ENCODE data around the gene TLR5. TPM values are rescaled to one million over a fixed set of nuclear protein-coding genes. Genes with fewer than 3 reads are reported as not detected.
"Not testable (repeated sequence)": the region's sequence is repeated elsewhere in the genome, so short reads cannot be mapped to it uniquely, and the experiment has no call there.

Gene TLR5
- total and polyA plus RNA-seq, 4 donors = 0.20 to 20.9 (median 3.5) TPM

DNA sequence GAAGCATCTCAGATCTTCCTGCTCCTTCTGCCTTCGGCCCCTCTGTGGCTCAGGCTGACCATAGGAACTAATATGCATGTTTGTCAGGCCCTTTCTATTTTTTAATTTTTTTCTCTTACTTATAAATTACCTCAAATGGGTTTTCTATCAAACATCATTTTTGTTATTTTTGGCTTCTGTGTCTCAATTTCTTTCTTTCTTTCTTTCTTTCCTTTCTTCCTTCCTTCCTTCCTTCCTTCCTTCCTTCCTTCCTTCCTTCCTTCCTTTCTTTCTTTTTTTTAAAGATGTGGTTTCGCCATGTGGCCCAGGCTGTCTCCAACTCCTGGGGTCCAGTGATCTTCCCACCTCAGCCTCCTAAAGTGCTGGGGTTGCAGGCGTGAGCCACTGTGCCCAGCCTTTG is 36.2 kb upstream of the TLR5 start:
- intact Hi-C loops (cut with DNase I) = no loop called here
- Histone ChIP-seq H3K36me3 (ENCODE audit: control insufficient read depth in 1 of 2, insufficient read depth in 2 of 2, low read length in 1 of 2) (no peaks in the 10 kb centered on the region), H3K27ac (ENCODE audit: low read depth in 1 of 2, low read length in 2 of 2) (no peak overlapping the region), H3K4me3 (ENCODE audit: low read length in 2 of 2) (no peak overlapping the region), H3K4me1 (ENCODE audit: control insufficient read depth in 1 of 2, insufficient read depth in 2 of 2, low read length in 2 of 2) (no peaks in the 10 kb centered on the region), H3K27me3 (ENCODE audit: control insufficient read depth in 1 of 2, insufficient read depth in 2 of 2, low read length in 1 of 2) (no peaks in the 10 kb centered on the region), H3K9me3 (ENCODE audit: control insufficient read depth, low read length) (no peaks in the 10 kb centered on the region)
- no peak for ATAC-seq (ENCODE audit: low FRiP score)
- no peak for DNase-seq
- WGBS, 2 donors = 95 to 98% methylated on average over 3 of the region's 3 CpGs

DNA sequence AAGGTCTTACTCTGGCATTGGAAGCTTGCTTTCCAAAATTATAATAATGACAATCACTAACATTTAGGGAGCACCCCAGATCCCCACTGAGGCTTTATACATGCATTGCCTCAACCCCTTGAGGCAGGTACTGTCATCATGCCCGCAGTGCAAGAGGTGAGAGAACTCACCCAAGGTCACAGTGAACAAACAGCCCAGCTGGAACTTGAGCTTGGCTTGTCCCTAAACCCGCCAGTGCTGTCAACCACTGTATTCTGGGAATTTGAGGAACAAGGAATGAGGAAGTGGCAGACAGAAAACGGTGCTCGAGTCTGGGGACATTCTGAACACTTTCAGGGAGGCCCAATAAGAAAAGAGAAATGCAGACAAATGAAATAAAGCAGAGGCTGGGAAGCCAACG is 34.6 kb upstream of the TLR5 start:
- H3K9me3 ChIP-seq (ENCODE audit: control insufficient read depth, low read length) = no peaks in the 10 kb centered on the region
- WGBS, 2 donors = 15 to 23% methylated on average over 5 of the region's 5 CpGs
- no peaks in the 10 kb centered on the region for H3K4me1 ChIP-seq (ENCODE audit: control insufficient read depth in 1 of 2, insufficient read depth in 2 of 2, low read length in 2 of 2)
- H3K36me3 ChIP-seq (ENCODE audit: control insufficient read depth in 1 of 2, insufficient read depth in 2 of 2, low read length in 1 of 2) = no peaks in the 10 kb centered on the region
- H3K27me3 ChIP-seq (ENCODE audit: control insufficient read depth in 1 of 2, insufficient read depth in 2 of 2, low read length in 1 of 2) = no peaks in the 10 kb centered on the region
- ATAC-seq (ENCODE audit: low FRiP score) (no peak), DNase-seq (peak in 1 of 2 donors; percentile 66)
- no peak overlapping the region for H3K27ac ChIP-seq (ENCODE audit: low read depth in 1 of 2, low read length in 2 of 2)
- no peak overlapping the region for H3K4me3 ChIP-seq (ENCODE audit: low read length in 2 of 2)
- intact Hi-C loops (cut with DNase I) = no loop called here

DNA sequence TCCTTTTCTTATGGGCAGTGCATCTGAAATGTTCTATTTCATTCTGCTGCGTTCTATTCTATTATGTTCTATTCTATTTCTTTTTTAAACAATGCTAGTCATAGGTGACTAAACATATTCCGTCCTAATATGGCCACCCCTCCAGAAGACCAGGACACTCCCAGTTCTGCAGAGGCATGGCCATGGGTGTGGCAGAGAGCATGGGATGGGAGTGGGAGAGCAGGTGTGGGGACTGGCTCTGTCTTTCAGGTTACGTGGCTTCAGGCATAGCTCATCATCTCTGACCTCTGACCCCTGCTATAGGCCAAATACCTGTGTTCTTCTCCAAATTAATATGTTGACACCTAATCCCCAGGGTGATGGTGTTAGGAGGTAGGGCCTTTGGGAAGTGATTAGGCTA is 33.4 kb upstream of the TLR5 start:
- Histone ChIP-seq H3K4me3 (ENCODE audit: low read length in 2 of 2) (no peak overlapping the region), H3K27me3 (ENCODE audit: control insufficient read depth in 1 of 2, insufficient read depth in 2 of 2, low read length in 1 of 2) (no peaks in the 10 kb centered on the region), H3K4me1 (ENCODE audit: control insufficient read depth in 1 of 2, insufficient read depth in 2 of 2, low read length in 2 of 2) (no peaks in the 10 kb centered on the region), H3K27ac (ENCODE audit: low read depth in 1 of 2, low read length in 2 of 2) (no peak overlapping the region), H3K9me3 (ENCODE audit: control insufficient read depth, low read length) (no peaks in the 10 kb centered on the region), H3K36me3 (ENCODE audit: control insufficient read depth in 1 of 2, insufficient read depth in 2 of 2, low read length in 1 of 2) (no peaks in the 10 kb centered on the region)
- WGBS, 2 donors = 93 to 95% methylated on average over 3 of the region's 3 CpGs
- intact Hi-C loops (cut with DNase I) = no loop called here
- DNase-seq (no peak), ATAC-seq (ENCODE audit: low FRiP score) (no peak)

DNA sequence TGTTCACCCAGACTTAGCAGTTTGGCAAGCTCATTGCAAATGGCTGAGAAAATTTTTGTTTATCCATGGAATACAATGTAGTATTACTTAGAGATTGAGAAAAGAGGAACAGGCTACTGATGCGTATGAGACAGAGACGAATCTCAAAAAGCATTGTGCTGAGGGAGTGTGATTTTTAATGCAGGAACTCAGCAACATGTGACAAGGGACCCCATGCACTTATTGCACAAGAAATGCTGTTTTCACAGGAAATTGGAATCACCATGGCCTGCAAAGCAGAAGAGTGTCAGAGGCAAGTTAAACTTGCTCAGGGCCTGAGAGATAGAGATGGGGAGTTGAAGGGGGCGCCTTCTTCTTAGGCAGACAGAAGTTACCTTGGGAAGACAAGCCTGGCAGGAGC is 32.6 kb upstream of the TLR5 start:
- Histone ChIP-seq H3K27me3 (ENCODE audit: control insufficient read depth in 1 of 2, insufficient read depth in 2 of 2, low read length in 1 of 2) (no peaks in the 10 kb centered on the region), H3K36me3 (ENCODE audit: control insufficient read depth in 1 of 2, insufficient read depth in 2 of 2, low read length in 1 of 2) (no peaks in the 10 kb centered on the region), H3K4me1 (ENCODE audit: control insufficient read depth in 1 of 2, insufficient read depth in 2 of 2, low read length in 2 of 2) (no peaks in the 10 kb centered on the region), H3K9me3 (ENCODE audit: control insufficient read depth, low read length) (no peaks in the 10 kb centered on the region), H3K27ac (ENCODE audit: low read depth in 1 of 2, low read length in 2 of 2) (no peak overlapping the region), H3K4me3 (ENCODE audit: low read length in 2 of 2) (no peak overlapping the region)
- no peak for DNase-seq
- ATAC-seq (ENCODE audit: low FRiP score) = peak; percentile 78
- intact Hi-C loops (cut with DNase I) = no loop called here
- WGBS, 2 donors = 83 to 85% methylated on average over 3 of the region's 3 CpGs

DNA sequence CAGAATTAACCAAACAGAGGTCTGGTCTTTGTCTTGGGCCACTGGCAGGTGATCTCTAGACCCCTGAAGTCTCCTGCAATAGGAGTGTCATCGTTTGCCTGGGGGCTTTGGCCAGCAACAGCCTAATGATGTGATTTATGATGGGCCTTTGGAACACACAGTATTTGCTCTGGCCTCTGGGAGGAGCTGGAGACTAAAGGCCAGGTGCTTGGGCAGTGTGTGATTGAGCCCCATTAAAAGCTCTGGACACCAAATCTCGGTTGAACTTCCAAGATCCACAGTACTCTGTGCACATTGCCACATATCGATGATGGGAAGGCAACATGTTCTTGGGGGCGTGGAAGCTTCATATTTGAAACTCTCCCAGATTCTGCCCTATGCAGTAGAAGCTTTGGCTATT is 32.0 kb upstream of the TLR5 start:
- intact Hi-C loops (cut with DNase I) = no loop called here
- 54 to 56% methylated on average over 4 of the region's 4 CpGs for WGBS, 2 donors
- H3K27ac ChIP-seq (ENCODE audit: low read depth in 1 of 2, low read length in 2 of 2) = no peak overlapping the region
- no peak overlapping the region for H3K4me3 ChIP-seq (ENCODE audit: low read length in 2 of 2)
- no peaks in the 10 kb centered on the region for H3K27me3 ChIP-seq (ENCODE audit: control insufficient read depth in 1 of 2, insufficient read depth in 2 of 2, low read length in 1 of 2)
- no peaks in the 10 kb centered on the region for H3K4me1 ChIP-seq (ENCODE audit: control insufficient read depth in 1 of 2, insufficient read depth in 2 of 2, low read length in 2 of 2)
- ATAC-seq (ENCODE audit: low FRiP score) (peak; percentile 15), DNase-seq (no peak)
- no peaks in the 10 kb centered on the region for H3K9me3 ChIP-seq (ENCODE audit: control insufficient read depth, low read length)
- H3K36me3 ChIP-seq (ENCODE audit: control insufficient read depth in 1 of 2, insufficient read depth in 2 of 2, low read length in 1 of 2) = no peaks in the 10 kb centered on the region

DNA sequence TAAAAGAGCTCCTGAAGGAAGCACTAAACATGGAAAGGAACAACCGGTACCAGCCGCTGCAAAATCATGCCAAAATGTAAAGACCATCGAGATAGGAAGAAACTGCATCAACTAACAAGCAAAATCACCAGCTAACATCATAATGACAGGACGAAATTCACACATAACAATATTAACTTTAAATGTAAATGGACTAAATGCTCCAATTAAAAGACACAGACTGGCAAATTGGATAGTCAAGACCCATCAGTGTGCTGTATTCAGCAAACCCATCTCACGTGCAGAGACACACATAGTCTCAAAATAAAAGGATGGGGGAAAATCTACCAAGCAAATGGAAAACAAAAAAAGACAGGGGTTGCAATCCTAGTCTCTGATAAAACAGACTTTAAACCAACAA is 26.4 kb upstream of the TLR5 start:
- H3K4me3 ChIP-seq (ENCODE audit: low read length in 2 of 2); ATAC-seq (ENCODE audit: low FRiP score); H3K27me3 ChIP-seq (ENCODE audit: control insufficient read depth in 1 of 2, insufficient read depth in 2 of 2, low read length in 1 of 2); H3K27ac ChIP-seq (ENCODE audit: low read depth in 1 of 2, low read length in 2 of 2); H3K36me3 ChIP-seq (ENCODE audit: control insufficient read depth in 1 of 2, insufficient read depth in 2 of 2, low read length in 1 of 2); H3K4me1 ChIP-seq (ENCODE audit: control insufficient read depth in 1 of 2, insufficient read depth in 2 of 2, low read length in 2 of 2); DNase-seq; intact Hi-C loops (cut with DNase I); H3K9me3 ChIP-seq (ENCODE audit: control insufficient read depth, low read length): not testable (repeated sequence)
- 78 to 80% methylated on average over 5 of the region's 5 CpGs for WGBS, 2 donors

DNA sequence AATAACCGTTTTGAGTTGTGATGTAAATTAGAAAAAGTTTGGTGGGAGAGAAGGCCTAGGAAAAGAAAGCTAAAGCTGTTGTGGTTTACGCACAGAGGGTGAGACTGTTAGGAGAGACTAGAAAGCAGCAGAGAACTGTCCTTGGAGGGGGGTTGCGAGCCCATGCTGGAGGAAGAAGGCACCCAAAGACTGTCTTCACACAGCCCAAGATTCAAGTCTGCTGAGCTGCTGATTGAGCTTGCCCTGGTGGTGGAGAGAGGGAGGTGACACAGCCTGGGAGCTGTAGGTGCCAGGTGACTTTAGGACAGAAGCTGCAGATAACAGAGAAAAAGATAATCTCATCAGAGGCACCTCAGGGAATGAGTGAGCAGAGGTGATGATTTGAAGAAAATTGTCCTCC is 18.3 kb upstream of the TLR5 start:
- DNase-seq (no peak), ATAC-seq (ENCODE audit: low FRiP score) (no peak)
- intact Hi-C loops (cut with DNase I) = no loop called here
- Histone ChIP-seq H3K9me3 (ENCODE audit: control insufficient read depth, low read length) (no peaks in the 10 kb centered on the region), H3K36me3 (ENCODE audit: control insufficient read depth in 1 of 2, insufficient read depth in 2 of 2, low read length in 1 of 2) (no peaks in the 10 kb centered on the region), H3K4me3 (ENCODE audit: low read length in 2 of 2) (no peak overlapping the region), H3K4me1 (ENCODE audit: control insufficient read depth in 1 of 2, insufficient read depth in 2 of 2, low read length in 2 of 2) (no peaks in the 10 kb centered on the region), H3K27me3 (ENCODE audit: control insufficient read depth in 1 of 2, insufficient read depth in 2 of 2, low read length in 1 of 2) (no peaks in the 10 kb centered on the region), H3K27ac (ENCODE audit: low read depth in 1 of 2, low read length in 2 of 2) (no peak overlapping the region)
- WGBS, 2 donors = 81 to 83% methylated on average over 3 of the region's 3 CpGs

DNA sequence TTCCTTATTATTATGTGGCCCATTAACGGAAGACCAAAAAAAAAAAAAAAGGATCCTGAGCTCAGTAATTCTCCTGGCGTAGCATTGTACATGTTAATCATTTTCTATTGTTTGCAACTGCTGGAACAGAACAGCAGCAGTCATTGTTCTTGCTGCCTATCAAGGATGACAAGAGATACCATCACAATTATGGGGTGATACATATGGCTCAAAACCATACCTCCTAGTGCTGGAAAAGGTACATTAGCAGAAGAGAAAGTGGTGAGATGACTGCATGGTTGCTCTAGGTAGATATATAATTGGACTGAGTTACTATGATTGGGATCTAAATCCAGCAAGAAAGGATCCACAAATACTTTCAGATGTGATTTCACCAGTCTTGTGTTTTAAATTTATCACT is 13.3 kb upstream of the TLR5 start:
- Histone ChIP-seq H3K36me3 (ENCODE audit: control insufficient read depth in 1 of 2, insufficient read depth in 2 of 2, low read length in 1 of 2) (no peaks in the 10 kb centered on the region), H3K27ac (ENCODE audit: low read depth in 1 of 2, low read length in 2 of 2) (no peak overlapping the region), H3K27me3 (ENCODE audit: control insufficient read depth in 1 of 2, insufficient read depth in 2 of 2, low read length in 1 of 2) (no peaks in the 10 kb centered on the region), H3K4me3 (ENCODE audit: low read length in 2 of 2) (no peak overlapping the region), H3K9me3 (ENCODE audit: control insufficient read depth, low read length) (no peaks in the 10 kb centered on the region), H3K4me1 (ENCODE audit: control insufficient read depth in 1 of 2, insufficient read depth in 2 of 2, low read length in 2 of 2) (no peaks in the 10 kb centered on the region)
- 96% methylated on average over 2 of the region's 2 CpGs for WGBS, 2 donors
- ATAC-seq (ENCODE audit: low FRiP score) (no peak), DNase-seq (no peak)
- intact Hi-C loops (cut with DNase I) = no loop called here

DNA sequence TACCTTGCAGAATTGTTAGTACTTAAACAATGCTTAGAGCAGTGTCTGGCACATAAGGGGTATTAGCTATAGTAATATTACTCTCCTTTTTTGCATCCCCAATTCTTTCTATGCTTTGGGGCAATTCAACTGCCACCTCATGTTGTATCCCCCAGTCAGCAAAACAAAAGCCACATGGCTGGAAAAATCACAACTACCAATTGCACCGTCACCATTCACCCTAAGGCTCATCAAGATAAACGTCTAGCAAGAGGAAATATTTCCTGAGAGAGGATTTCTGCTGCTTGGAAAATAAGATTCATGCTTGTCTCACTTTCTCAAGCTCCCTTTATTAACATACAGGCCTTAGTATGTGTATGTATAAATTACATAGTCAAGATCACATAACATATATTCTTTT is 12.1 kb upstream of the TLR5 start:
- H3K36me3 ChIP-seq (ENCODE audit: control insufficient read depth in 1 of 2, insufficient read depth in 2 of 2, low read length in 1 of 2) = no peaks in the 10 kb centered on the region
- WGBS, 2 donors = 49 to 53% methylated on average over 2 of the region's 2 CpGs
- intact Hi-C loops (cut with DNase I) = no loop called here
- H3K4me3 ChIP-seq (ENCODE audit: low read length in 2 of 2) = no peak overlapping the region
- H3K9me3 ChIP-seq (ENCODE audit: control insufficient read depth, low read length) = no peaks in the 10 kb centered on the region
- H3K27me3 ChIP-seq (ENCODE audit: control insufficient read depth in 1 of 2, insufficient read depth in 2 of 2, low read length in 1 of 2) = no peaks in the 10 kb centered on the region
- ATAC-seq (ENCODE audit: low FRiP score) = no peak
- no peak overlapping the region for H3K27ac ChIP-seq (ENCODE audit: low read depth in 1 of 2, low read length in 2 of 2)
- no peaks in the 10 kb centered on the region for H3K4me1 ChIP-seq (ENCODE audit: control insufficient read depth in 1 of 2, insufficient read depth in 2 of 2, low read length in 2 of 2)
- no peak for DNase-seq

Data from aorta (tissue), 5 donors.